NB4 (cell line): ENCODE data around the gene NTRK3.

Experiments used
- DNase-seq: peaks from one replicate; pipeline ENCODE4 v3.0.0; 2010; ENCODE audit warnings: low read depth
- H3K4me3 ChIP-seq: one replicate; pipeline ENCODE4 v1.5.1; 2011; ENCODE audit warnings: mild to moderate bottlenecking, low read depth, low read length, moderate library complexity
- CTCF ChIP-seq: IDR thresholded peaks from one replicate; pipeline ENCODE4 v1.5.1; 2012; ENCODE audit warnings: low read depth, low read length
- MYC ChIP-seq: IDR thresholded peaks from 2 replicates; pipeline ENCODE4 v1.6.1; 2011; ENCODE audit warnings: low read depth, low read length
- POLR2A ChIP-seq: IDR thresholded peaks from 2 replicates; pipeline ENCODE4 v1.6.1; 2011; ENCODE audit warnings: mild to moderate bottlenecking; ENCODE audit not compliant: insufficient read length; ENCODE audit errors: extremely low read depth
- TF ChIP-seq, protein P1 (sequence below): IDR thresholded peaks from 2 replicates; pipeline ENCODE4 v1.6.1; 2011; ENCODE audit warnings: low read depth, low read length

NTRK3 gene

DNA sequence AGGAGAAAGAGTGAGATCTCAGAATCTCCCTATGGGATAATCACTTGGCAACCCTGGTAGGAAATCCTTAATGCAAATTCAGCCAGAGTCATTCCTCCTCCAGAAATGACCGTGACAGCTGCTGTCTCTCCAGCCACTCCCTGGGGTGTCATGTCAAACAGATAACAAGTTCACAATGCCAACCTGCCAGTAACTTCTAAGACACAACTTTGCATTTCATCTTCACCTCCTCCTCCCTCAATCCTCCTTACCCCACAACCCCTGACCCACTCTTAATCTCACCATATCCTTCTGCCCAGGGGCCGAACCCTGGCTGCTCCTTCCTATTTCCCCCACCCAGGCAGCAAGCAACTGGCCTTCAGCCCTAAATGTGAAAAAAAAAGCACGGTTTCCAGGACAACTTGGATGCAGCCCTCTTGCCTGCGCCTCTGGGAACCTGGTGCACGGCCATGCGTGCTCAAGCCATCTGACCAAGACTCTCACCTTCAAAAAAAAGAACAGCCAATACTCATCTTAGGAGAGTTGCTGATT lies 166.0 kb downstream of the NTRK3 start:
- no peak overlapping the region for H3K4me3 ChIP-seq
- TF ChIP-seq, protein P1, sequence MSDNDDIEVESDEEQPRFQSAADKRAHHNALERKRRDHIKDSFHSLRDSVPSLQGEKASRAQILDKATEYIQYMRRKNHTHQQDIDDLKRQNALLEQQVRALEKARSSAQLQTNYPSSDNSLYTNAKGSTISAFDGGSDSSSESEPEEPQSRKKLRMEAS = no peak
- TF ChIP-seq MYC (no peak), POLR2A (no peak)
- no peak for DNase-seq

GRCh38 chr15:88089731-88090130 lies 166.8 kb downstream of the NTRK3 start:
- DNase-seq = no peak
- TF ChIP-seq CTCF (no peak), POLR2A (no peak), MYC (no peak)
- TF ChIP-seq, protein P1 = no peak

GRCh38 chr15:88089024-88089620 lies 167.4 kb downstream of the NTRK3 start:
- no peak for DNase-seq
- TF ChIP-seq POLR2A = no peak
- TF ChIP-seq CTCF = no peak
- TF ChIP-seq, protein P1 = no peak
- no peak for TF ChIP-seq MYC

More at GRCh38 chr15:88089731-88090130, 166.8 kb downstream of the NTRK3 start:
- no peak overlapping the region for H3K4me3 ChIP-seq

DNA sequence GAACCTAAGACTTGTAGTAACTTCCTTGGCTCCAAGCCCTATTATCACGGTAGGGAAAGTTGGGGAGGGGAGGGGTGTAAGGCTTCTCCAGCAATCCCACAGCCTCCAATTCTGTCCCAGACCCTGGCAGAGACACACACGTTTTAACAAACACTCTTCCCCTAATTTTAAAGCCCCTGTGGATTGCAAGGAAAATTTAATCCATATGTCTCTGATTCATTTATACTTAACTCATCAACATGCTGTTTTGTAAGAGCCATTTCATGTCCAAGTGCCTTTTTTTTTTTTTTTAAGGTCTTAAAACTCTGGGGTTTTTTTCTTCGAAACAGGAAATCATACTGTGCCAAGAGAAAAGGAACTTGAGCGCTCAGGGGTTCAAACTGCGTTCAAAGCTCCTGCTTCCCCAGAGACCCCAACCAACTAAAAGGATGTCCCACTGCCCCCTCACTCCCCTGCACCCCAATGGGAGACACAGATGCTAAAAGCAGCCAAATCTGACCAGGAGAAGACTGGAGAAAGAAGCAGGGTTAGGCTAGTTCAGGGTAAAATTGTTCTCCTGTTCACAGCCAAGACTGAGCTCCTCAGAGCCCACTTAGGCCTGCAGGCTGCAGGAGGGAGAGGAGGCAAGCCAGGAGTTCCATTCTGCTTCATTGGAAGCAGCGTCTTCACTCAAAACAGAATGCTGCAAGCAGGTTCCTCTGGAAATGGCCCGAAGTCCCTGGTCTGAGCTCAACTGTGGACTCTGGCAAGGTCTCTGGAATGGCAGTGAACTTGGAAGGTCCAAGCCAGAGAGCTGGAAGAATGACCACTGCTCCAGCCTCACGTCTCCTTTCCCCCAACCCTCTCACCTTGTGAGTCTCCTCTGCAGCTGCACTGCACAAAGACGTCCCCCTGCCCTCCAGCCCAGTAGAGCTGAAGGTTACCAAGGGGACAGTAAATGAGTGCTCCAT lies 172.5 kb downstream of the NTRK3 start:
- no peak for DNase-seq
- TF ChIP-seq CTCF = no peak
- no peak for TF ChIP-seq POLR2A
- TF ChIP-seq MYC = no peak
- TF ChIP-seq, protein P1 = no peak
- no peak overlapping the region for H3K4me3 ChIP-seq

More at GRCh38 chr15:88089024-88089620, 167.4 kb downstream of the NTRK3 start:
- no peak overlapping the region for H3K4me3 ChIP-seq

DNA sequence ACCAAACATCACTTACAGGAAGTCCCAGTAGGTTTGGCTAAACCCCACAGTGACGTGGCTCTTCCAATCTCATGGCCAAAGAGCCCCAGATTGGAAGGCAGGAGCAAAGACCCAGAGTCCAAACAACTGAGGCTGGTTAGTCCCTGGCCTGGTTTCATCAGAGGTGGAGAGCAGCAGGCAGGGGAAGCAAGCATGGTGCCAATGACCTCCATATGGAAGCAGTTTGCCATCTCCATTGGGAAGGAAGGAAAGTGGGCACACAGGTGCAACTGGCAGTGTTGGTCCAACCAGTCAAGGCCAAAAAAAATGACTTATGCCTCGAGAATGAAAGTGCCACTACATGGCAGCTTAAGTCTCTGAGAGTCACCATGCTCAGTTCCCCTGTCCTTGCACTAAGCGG lies 175.9 kb downstream of the NTRK3 start:
- no peak for DNase-seq
- TF ChIP-seq CTCF (no peak), MYC (no peak), POLR2A (no peak)
- TF ChIP-seq, protein P1 = no peak
- H3K4me3 ChIP-seq = no peak overlapping the region
